AG08395 (cell line): Measurements from ENCODE around the gene POU6F2.
A peak's percentile ranks its signal among the peaks of the same experiment; 100 is the strongest.

ENCODE experiments used
- DNase-seq: peaks from one replicate; pipeline ENCODE4 v3.0.0; 2012; ENCODE audit warnings: mixed read lengths, low spot score

Gene POU6F2

DNA sequence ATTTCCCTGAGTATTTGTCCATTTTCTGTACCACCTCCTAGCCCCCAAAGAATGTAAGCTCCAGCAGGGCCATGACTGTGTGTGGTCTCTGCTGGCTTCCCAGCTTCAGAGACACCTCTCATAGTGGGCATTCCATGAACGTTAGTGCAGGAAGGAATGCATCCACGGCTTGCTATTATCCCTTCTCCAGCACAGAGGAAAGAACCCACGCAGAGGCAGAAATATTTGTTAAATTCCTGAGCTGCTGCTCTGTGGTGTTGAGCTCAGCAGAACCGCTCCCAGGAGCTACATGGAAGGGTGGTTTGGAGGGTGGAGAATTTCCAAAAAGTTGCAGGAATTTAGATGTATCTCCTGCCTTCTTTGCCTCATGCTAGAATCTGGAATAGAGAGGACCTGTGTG is 275.2 kb downstream of the POU6F2 start:
- DNase-seq, result peak; percentile 52

DNA sequence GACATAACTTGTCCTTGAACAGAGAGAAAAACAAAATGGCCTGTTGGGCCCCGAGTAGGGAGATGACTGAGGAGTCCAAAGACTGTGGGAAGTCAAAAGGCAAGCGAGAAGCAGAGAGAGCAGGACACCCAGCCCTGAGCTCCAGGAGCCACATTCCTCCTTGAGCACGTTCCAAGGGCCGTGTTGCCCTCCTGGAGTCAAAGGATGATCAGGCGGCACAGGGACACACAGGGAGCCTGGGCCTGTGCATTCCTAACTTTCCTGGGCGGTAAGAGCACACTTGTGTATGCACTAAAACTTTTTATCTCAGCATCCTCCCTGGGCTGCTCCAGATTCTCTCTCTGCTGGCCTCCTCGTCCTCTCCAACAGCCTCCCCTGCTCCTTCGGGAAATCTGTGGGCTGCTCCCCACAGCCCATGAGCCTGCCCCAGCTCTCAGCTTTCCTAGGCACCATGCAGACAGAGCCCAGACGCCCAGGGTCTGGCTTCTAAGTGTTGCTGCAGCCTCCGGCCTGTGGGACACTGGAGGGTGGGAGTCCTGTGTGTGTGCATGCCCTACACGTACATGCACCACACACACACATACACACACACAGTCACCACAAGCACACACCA is 281.8 kb downstream of the POU6F2 start:
- DNase-seq, result no peak

DNA sequence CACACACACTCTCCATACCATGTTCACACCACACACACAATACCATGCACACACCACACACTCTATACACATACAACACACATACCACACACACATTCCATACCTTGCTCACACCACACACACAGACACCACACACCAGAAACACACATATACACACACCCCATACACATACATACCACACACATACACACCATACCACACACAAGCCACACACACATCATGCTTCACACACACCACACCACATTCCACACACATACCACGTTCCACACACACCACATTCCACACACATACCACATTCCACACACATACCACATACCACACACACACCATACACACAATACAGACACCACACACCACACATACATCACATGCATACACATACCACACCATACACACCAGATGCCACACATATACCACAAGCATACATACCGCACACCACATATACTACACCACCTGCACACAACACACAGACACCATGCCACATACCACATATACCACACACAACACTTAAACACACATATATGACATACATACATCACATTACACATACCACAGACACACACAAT is 282.7 kb downstream of the POU6F2 start:
- DNase-seq, result no peak

DNA sequence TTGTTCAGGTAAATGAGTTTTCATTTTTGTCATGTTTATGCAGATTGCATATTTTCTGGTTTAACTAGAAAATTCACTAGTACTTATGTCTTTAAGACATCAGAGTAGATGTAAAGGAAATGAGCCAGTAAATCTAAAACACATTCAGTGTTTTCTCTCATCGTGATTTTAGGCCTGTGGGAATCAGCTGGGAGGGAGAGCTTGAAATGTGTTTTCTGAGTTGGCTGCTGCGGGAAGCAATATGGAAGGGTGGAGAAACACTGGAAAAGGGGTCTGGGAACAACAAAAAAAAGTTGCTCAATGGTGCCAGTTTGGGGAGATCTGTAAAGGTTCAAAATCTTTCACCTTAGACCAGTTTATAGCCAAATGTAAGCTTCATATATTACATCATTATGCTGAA is 284.1 kb downstream of the POU6F2 start:
- no peak for DNase-seq

DNA sequence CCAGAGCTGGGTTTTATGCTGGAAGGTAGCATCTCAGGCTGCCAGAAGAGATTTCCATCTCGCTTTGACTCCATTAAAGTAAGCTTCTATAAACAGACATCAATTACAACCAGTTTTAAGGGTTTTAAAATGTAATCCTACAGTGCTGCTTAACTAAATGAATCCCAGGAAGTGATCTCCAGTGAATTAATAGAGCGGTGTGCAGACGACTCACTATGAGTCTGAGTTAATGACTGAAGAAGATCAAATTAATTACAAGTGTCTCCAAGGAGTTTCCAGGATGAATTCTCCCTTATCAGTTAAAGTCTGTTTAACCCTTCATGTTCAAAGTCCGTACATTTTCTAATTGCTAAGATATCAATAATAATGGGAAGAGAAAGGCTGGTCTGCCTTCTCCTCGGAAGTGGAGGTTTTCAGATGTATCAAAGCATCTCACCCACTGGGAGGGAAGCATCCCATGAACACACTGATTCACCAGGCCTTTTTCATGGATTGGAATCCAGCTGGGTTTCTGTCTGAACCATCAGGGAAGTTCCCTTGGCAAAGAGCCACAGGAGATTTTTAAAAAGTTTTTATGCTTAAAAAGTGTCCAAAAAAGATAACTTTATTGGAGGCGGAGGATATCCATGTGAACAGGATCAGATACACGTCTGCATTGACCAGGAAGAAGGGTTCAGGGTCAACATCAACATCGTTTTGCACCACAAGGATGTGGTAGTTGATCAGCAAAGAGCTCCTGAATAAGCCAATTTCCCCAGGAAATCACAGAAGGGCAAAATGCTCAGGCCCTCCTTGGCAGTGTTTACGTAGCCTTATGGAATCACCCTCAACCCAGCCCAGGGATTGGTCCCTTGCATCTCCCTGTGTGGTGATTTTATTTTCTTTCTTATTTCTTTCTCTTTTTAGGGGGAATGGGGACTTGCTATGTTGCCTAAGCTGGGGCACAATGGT is 288.2 kb downstream of the POU6F2 start:
- DNase-seq, result no peak

DNA sequence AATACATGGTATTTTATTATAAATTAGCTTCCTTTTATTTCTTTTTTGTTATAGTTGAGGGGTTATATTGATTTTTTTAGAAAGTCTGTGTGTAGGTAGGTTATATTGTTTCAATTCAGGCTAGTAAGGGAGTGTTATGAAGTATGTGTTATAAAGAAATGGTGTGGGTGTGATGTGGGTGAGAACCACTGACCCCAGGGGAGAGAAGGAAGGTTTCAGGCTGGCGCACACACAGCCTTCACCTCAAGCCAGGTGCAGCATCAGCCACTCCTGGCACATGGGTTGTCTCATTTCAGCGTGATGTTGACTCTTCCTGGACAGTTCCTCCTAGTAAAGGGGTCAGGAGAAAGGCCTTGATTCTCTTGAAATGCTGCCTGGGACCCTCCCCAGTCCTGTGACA is 291.3 kb downstream of the POU6F2 start:
- no peak for DNase-seq

DNA sequence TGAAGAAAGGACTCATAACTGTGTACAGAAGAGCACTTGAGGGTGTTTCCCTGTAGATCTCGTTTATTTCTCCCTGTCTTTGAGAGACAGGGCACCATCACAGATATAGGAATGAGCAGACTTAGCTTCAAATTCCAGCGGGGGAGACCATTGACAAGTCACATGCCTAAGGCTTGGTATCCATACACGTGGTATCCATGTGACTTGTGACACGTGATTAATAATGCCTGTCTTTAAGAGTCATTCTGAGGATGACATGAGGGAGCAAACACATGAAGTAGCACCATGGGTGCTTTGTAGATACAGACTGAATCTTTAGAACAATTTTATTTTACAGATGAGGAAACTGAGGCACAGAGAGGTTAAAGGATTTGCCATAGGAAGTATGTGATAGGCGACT is 292.3 kb downstream of the POU6F2 start:
- DNase-seq, result no peak

DNA sequence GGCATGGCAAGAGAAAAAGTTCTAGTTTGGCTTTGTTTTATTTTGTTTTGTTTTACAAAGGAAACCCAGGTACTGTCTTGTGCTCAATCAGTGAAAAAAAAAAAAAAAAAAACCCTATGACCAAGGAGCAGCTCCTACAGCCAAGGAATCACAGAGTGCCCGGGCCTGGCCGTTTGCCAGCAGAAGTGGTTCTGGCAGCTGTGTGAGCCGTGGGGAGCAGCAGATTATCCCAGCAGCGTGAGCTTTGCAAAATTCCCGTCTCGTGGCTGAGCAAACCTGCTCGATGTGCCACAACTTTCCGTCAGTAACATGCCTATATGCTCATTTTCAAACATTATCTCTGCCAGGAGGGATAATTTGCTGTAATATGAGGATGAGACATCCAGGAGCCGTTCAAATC is 293.7 kb downstream of the POU6F2 start:
- DNase-seq, result peak; percentile 9

DNA sequence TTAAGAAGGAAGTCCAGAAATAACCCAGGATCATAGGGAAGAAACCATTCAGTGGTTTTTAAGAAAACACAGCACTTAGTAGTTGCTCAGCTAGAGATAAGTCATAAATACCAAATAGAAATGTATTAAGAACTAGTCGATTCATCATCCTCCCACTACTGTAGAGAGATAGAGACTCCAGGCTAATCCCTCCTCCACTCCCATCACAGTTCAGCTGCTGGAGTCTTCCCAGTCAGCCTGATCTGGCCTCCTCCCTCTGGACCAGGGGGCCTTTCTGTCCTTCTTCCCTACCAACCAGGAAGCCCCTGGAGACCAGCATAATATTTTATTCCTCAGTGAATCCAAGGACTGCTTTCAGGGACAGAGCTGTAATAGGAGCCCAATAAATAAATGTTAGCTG is 294.4 kb downstream of the POU6F2 start:
- DNase-seq, result no peak

DNA sequence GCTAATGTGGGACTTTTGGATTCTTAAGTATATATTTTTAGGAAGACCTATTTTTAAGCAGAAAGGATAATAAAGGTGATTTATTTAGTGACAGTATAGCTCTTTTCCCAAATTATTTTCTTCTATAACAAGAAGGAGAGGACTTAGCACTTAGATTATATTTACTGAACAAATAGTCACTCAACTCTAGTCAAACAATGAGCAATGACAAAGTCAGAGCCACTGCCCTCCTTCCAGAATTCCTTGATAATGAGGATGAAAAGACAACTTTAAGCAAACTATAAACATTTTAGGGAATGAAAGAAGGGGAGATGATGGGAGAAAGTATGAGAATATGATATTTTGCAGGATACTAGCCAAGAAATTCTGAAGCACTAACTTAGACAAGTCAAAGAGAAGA is 295.0 kb downstream of the POU6F2 start:
- DNase-seq, result no peak

DNA sequence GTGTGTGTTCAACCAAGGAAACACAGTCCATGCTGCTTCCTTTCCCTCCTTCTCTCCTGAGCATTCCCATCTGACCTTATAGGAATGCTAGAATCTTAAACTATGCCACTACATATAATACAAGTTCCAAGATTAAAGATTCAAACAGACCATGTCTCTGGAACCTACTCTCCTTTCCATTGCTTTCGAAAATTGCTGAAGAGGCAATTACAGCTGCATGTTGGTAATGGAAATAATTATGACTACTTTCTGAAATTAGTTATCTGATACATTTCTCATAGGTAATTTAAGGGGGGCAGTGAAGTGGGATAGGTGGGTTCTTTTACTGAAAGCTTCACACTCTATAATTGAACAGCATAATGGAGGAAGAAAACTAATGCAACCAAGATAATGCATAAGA is 302.6 kb downstream of the POU6F2 start:
- no peak for DNase-seq

DNA sequence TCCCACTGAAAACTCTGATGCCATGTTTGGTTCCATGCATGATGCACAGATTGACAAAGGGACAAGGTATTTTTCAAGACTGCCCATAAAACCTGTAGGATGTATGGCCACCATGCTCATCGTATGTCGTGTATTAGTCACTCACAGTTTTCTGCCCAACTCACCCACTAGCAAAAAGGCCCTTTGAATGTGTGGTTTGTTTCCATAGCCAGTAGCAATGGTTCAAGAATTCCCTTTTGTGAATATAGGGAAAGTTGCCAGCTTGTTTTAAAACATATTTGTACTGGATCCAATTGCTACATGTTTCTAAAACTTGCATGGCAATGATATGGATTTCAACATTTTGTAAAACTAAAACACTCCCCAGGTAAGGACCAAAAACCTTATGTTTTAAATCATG is 307.5 kb downstream of the POU6F2 start:
- no peak for DNase-seq

DNA sequence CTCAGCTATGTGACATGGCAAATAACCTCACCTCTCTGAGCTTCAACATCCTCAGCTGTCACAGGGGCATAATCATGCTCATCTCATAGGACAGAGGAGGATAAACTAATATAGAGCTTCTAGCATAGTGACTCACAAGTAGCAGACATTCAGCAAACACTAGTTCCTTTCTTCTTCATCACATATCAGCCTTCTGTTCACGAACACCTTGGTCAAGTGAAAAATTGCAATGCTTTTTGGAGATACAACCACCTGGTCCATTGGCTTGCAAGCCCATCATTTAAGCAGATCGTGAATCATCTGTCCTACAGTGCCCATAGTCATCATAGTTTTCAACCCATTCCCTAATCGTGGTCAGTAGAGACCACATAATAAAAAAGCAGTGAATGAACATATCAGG is 310.6 kb downstream of the POU6F2 start:
- no peak for DNase-seq

DNA sequence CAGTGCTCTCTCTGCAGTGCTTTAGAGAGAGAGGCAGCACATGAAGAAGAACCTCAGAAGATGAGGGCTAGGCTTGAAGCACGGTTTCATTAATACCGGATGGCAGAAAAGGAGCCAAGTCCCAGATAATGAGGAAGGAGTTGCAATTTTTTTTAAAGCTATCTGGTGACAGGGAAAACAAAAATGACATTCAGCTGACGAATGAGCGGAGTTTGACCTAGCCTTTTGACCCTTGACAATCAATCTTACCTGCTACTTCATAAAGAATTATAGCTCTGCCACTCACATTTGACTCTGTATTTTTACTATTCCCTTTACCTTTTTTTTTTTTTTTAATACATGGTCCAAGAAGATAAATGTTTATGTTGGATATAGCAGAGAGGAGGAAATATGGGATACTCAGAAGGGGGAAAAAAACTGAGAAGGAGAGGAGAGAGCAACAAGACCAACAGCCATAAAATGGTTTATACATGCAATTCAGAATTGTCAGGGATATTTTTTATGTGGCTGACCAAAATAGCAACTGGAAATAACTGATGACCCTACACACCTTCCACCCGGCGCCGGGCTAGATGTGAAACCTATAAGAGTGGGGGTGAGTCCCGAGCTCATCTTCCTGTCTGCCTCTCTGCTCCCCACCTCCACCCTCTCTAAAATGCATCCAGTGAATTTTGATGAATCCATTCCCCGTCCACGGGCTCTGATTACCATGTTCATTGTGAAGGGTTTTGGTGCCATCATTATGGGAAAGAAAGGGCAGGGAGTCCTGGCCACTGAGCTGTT is 314.1 kb downstream of the POU6F2 start:
- no peak for DNase-seq

DNA sequence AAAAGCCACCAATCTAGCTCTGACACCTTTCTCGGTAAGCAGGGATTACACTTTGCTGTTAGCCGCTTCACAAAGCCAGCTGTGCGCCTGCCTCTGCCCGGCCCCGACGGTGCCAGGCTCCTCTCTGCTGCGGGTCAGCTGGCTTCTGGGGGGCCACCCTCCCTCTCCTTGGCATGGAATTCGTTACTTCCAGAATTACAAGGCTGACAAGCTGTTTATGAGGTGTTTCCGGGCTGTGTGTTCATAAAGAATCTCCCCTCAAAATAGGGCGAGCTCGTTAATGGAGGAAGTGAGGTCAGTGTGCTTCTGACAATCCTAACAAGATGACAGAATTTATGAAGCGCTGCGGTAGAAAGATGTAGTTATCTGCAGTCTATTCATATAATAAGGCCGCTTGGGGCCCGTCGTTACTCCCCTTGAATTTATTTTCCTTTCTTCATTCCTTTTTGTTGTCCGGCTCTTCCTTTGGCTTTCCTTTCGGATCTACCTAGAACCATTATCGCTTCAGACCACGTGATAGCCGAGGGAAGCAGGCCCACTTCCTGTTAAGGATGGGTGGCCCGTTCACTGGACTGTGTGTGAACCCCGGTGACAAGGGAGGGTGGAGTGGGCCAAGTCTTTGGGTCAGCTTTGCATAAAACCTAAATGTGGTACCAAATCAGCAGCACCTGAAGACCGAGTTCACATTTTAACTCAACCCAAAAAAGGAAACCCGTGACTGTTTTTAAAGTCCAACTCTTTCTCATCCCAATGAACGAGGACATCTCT is 315.5 kb downstream of the POU6F2 start:
- no peak for DNase-seq

DNA sequence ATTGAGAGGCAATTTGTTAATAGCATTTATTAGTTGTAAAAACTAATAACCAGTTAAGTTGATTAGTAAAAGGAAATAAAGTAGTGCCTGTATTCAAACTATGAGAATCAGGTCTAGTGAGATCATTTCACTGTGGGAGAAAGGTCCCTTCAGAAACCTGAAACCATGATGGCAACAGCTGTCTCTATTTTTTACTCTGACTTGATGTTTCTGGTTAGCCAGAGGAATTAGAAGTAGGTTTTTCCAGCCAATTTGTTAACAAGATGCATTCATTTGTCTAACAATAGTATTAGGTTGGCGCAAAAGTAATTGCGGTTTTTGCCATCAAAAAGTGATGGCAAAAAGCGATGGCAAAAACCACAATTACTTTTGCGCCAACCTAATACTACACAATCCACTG is 316.3 kb downstream of the POU6F2 start:
- DNase-seq, result no peak

DNA sequence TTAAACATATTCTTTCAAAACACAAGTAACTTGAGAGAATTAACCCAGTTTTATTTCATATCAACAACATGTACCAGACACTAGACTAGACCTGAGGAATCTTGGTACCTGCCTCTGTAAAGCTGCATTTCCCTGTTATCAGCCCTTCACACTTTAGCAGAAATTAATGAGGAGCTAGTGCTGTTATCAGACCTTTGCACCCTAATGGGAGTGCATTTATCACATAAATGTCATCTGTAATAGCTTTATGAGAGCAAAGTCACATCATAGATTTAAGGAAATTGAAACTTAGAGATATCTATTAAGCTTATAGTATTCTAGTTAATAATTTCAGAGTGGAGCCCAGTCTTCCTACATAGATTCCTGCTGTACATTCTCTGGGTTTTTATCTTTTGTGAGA is 318.1 kb downstream of the POU6F2 start:
- no peak for DNase-seq

DNA sequence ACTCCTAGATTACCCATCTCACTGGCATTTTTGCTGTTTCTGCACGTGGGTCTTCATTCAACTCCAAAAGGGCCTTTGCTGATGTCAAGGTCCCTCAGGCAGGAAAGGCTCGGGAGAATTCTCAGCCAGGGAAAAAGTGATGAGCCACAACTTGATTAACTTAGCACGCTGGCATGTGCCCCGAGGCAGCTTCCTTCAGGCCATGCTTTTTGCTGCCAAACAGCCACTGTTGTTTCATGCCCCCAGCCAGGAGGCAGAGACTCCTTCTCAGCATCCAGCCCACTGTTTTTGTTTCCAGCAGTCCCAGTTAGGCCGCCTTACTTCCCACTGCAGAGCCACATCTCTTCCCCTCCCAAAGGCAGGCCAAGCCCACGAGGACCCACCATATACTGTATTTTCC is 322.0 kb downstream of the POU6F2 start:
- DNase-seq, result no peak

DNA sequence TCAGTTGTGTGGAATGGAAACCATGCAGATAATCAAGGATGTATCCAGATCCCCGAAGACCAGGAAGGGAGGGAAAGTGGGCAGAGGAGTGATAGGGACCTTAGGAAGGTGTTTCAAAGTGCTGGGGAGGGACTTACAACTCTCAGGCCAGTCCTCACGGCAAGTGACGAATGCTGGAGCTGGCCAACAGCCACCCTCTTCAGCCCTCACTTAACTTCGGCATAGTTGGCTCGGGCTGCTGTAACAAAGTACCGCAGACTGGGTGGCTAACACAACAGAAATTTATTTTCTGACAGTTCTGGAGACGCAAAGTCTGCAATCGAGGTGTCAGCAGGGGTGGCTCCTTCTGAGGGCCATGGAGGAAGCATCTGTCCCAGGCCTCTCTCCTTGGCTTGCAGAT is 322.6 kb downstream of the POU6F2 start:
- peak; percentile 15 for DNase-seq

DNA sequence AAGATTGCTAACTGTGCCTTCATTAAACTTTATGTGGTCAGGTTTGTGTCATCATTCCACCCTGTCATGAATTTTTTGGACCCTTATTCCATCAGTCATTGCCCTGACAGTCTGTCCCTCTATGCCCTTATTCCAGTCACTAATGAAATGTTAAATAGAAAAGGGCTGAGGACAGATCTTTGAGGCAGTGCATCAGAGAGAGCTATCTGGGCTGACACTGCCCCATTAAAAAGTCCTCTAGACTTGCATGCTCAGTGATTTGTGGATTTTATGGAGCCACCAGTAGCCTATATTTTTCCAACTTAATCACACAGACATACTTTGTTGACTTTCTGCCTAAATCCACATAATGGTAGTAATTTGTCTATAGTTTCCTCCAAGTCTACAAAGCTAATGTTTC is 323.8 kb downstream of the POU6F2 start:
- DNase-seq, result no peak

DNA sequence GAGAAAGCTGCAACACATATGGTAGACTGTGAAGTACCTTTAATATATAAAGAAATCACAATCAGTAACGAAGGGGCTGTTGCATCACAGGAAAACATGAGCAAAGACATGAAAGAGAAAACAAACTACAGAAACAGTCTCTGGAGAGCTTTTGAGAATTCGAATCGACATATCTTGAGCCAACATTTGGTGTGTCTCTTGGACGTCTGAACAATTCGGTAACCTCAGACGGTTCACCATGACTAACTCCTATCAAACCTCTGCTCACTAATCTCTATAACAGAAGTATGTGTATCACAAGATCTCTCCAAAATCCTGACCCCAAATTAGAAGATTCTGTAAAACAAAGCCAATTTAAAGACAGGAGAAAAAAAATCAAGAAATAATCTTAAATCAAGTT is 326.5 kb downstream of the POU6F2 start:
- no peak for DNase-seq
